DOHH2 (cell line): ENCODE data around the gene SAMD8.

ENCODE experiments used
- CTCF ChIP-seq: fragments of 200-600 bp; sonication (generic); IDR thresholded peaks from one replicate; pipeline ENCODE4 v1.5.1; 2014; ENCODE audit warnings: antibody characterized with exemption, mild to moderate bottlenecking, low read depth, low read length; ENCODE audit not compliant: poor library complexity, severe bottlenecking
- EZH2phosphoT487 ChIP-seq: fragments of 200-600 bp; sonication (generic); IDR thresholded peaks from 2 replicates; pipeline ENCODE4 v1.6.1; 2017; ENCODE audit warnings: borderline replicate concordance, mild to moderate bottlenecking, antibody characterized with exemption, low read length, moderate library complexity, mixed read lengths

GRCh38 chr10:75111907-75112679 lies 637 bp downstream of the SAMD8 start:
- TF ChIP-seq CTCF (no peak), EZH2phosphoT487 (no peak)
